ENCODE measurements around the gene VPS26C. TPM values are rescaled to one million over a fixed set of nuclear protein-coding genes. Genes with fewer than 3 reads are reported as not detected.
A peak's percentile ranks its signal among the peaks of the same experiment; 100 is the strongest.

Gene VPS26C
- total and polyA plus RNA-seq, 2 experiments from 2014 or later = 29.9 to 45.0 TPM

DNA sequence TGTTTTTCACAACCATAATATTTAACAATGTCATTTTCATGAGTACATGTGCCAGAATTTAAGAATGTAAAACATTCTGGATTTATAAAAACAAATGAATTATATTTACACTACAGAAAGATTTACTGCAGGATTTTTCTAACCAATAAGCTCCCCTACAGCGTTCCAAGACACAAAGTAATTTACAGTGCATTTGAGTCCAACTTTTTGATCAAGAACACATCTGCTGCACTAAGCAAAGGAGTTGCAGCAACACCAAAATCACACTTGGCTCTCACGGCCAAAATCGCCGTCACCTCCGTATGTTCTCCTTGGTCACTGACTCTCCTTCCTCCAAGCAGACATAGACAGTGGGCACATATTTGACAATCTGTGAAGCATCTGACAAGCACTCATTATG is 7.7 kb downstream of the VPS26C start:
- TF ChIP-seq CTCF (IDR thresholded peaks at IDR 0.05; ENCODE audit: low read depth, low read length) = no peak

GRCh38 chr21:37257967-37258877 is 8.9 kb downstream of the VPS26C start:
- Histone ChIP-seq H3K36me3 (no peaks in the 10 kb centered on the region), H3K27me3 (no peaks in the 10 kb centered on the region), H3K4me3 (peak overlapping the region; percentile 38), H3K4me1 (ENCODE audit: low read depth) (peaks cover 14% of the 10 kb centered on the region), H3K9me3 (ENCODE audit: low read depth) (no peaks in the 10 kb centered on the region), H3K27ac (peak overlapping the region; percentile 84)
- TF ChIP-seq CTCF (IDR thresholded peaks at IDR 0.05; ENCODE audit: low read depth, low read length) = no peak
- peak; percentile 62 to 66 for DNase-seq (ENCODE audit: low read depth in 1 of 2, low spot score in 1 of 2)

More for the DNA sequence above, 7.7 kb downstream of the VPS26C start:
- no peak overlapping the region for H3K27ac ChIP-seq
- no peaks in the 10 kb centered on the region for H3K36me3 ChIP-seq
- no peak overlapping the region for H3K4me3 ChIP-seq
- no peak for DNase-seq (ENCODE audit: low read depth in 1 of 2, low spot score in 1 of 2)
- no peaks in the 10 kb centered on the region for H3K9me3 ChIP-seq (ENCODE audit: low read depth)
- no peaks in the 10 kb centered on the region for H3K27me3 ChIP-seq
- H3K4me1 ChIP-seq (ENCODE audit: low read depth) = peaks cover 14% of the 10 kb centered on the region

DNA sequence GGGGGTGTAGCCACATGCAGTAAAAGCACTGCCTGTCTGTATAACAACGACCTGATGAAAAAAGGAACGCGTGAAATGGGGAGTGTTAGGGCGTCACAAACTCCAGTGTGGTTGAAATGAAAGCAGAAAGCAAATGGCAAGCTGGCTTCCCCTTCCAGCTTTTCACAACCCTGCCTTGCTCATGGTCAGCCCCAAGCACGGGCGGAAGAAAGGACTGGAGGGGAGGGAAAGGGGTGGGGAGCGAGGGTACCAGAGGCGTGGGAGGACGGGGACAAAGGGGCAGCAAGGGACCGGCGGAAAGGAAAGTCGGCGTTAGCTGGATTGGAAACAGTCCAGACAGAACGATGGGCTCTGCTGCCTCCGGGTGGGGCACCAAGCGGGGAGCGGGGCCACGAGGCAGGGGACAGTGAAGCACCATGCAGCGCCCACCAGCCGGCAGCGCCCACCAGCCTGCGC is 9.6 kb downstream of the VPS26C start:
- no peaks in the 10 kb centered on the region for H3K36me3 ChIP-seq
- peak in 1 of 2 donors; percentile 51 for DNase-seq (ENCODE audit: low read depth in 1 of 2, low spot score in 1 of 2)
- H3K4me3 ChIP-seq = peak overlapping the region; percentile 38
- H3K27ac ChIP-seq = peak overlapping the region; percentile 84
- no peaks in the 10 kb centered on the region for H3K9me3 ChIP-seq (ENCODE audit: low read depth)
- no peaks in the 10 kb centered on the region for H3K27me3 ChIP-seq
- H3K4me1 ChIP-seq (ENCODE audit: low read depth) = peaks cover 14% of the 10 kb centered on the region
- no peak for TF ChIP-seq CTCF (IDR thresholded peaks at IDR 0.05; ENCODE audit: low read depth, low read length)

DNA sequence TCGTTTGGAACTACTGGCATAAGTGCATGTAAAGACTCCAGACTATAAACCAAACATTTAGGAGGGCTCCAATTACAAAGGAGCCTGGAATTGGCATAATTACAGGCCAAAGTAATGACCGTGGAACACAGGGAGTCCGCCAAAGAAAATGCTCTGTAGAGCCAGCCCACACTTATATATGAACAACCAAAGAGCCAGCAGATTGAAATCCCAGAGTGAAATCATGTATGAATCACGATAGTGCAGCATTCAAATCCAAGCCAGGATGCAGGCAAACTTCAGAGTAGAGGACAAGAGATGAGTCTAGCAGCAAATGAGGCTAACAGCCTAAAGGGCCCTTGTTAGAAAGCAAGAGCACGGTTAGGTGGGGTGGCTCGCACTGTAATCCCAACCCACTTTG is 13.1 kb downstream of the VPS26C start:
- DNase-seq (ENCODE audit: low read depth in 1 of 2, low spot score in 1 of 2) = no peak
- no peaks in the 10 kb centered on the region for H3K27me3 ChIP-seq
- no peaks in the 10 kb centered on the region for H3K36me3 ChIP-seq
- H3K4me1 ChIP-seq (ENCODE audit: low read depth) = peaks cover 12% of the 10 kb centered on the region
- H3K9me3 ChIP-seq (ENCODE audit: low read depth) = no peaks in the 10 kb centered on the region
- H3K27ac ChIP-seq = no peak overlapping the region
- no peak overlapping the region for H3K4me3 ChIP-seq
- no peak for TF ChIP-seq CTCF (IDR thresholded peaks at IDR 0.05; ENCODE audit: low read depth, low read length)

GRCh38 chr21:37251294-37251634 is 15.9 kb downstream of the VPS26C start:
- no peak overlapping the region for H3K27ac ChIP-seq
- TF ChIP-seq CTCF (IDR thresholded peaks at IDR 0.05; ENCODE audit: low read depth, low read length) = no peak
- no peaks in the 10 kb centered on the region for H3K36me3 ChIP-seq
- DNase-seq (ENCODE audit: low read depth in 1 of 2, low spot score in 1 of 2) = no peak
- no peaks in the 10 kb centered on the region for H3K27me3 ChIP-seq
- no peak overlapping the region for H3K4me3 ChIP-seq
- H3K9me3 ChIP-seq (ENCODE audit: low read depth) = no peaks in the 10 kb centered on the region
- H3K4me1 ChIP-seq (ENCODE audit: low read depth) = no peaks in the 10 kb centered on the region
